AG10803 (cell line): ENCODE measurements around the gene SEC23IP.

Source experiments
- DNase-seq: peaks from one replicate; pipeline ENCODE4 v3.0.0; 2010; ENCODE audit warnings: low read depth
- H3K4me3 ChIP-seq: 2 replicates; pipeline ENCODE4 v1.5.1; 2011; ENCODE audit warnings: mild to moderate bottlenecking, low read length, control low read depth
- CTCF ChIP-seq: conservative IDR thresholded peaks from 2 replicates; pipeline ENCODE4 v1.5.1; 2011; ENCODE audit warnings: mild to moderate bottlenecking, low read length, control low read depth, inconsistent platforms

Gene SEC23IP

DNA sequence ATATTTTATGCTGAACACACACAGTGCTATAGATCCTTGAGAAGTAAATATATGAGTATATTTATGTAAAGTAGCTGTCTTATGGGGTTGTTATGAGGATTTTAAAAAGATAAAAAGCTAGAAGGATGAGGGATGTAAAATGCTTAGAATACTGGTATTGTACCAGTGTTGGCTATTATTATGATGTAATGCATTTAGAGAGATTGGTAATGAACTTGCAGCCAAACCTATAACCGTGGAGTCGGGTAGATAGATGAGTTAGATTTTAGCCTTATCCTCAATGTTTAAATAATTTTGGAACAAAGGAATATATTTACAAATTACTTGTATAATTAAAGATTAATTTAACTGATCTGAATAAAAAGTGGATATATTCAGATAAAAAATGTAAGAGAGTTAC lies 99.3 kb downstream of the SEC23IP start:
- no peak overlapping the region for H3K4me3 ChIP-seq
- no peak for TF ChIP-seq CTCF
- no peak for DNase-seq
